GM19467 (cell line): ENCODE results near the gene ALLC.
"Not testable (repeated sequence)": the region's sequence is repeated elsewhere in the genome, so short reads cannot be mapped to it uniquely, and the experiment has no call there.

Experiments
- ATAC-seq: cut with Tn5 transposase; IDR thresholded peaks from one replicate; pipeline ENCODE4 v1.9.1; 2021; ENCODE audit warnings: mild to moderate bottlenecking, moderate library complexity; ENCODE audit not compliant: unreplicated experiment

ALLC gene

DNA sequence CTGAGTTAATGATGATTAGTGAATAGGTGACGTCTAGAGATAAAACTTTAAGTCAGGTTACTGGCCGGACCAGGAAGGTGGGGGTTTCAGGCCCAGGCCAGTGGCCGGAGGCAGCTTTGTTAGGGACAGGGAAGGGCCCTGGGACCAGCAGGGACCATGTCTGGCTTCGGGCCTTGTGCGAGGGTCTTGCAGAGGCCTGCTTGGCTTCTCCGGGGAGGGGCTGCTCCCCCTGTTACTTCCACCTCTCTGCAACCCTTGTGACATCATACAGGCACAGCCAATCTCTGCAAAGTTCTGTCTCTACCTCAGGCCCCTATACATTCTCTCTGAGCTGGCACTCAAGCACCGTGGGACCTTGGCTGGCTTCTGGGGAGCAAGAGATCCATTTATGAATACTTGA, at the start of gene ALLC:
ALLC (plus strand) TSS at position 320 of the 400 bp plus-strand sequence. CDS start 12,958 bp downstream, outside the sequence.
- no peak for ATAC-seq

DNA sequence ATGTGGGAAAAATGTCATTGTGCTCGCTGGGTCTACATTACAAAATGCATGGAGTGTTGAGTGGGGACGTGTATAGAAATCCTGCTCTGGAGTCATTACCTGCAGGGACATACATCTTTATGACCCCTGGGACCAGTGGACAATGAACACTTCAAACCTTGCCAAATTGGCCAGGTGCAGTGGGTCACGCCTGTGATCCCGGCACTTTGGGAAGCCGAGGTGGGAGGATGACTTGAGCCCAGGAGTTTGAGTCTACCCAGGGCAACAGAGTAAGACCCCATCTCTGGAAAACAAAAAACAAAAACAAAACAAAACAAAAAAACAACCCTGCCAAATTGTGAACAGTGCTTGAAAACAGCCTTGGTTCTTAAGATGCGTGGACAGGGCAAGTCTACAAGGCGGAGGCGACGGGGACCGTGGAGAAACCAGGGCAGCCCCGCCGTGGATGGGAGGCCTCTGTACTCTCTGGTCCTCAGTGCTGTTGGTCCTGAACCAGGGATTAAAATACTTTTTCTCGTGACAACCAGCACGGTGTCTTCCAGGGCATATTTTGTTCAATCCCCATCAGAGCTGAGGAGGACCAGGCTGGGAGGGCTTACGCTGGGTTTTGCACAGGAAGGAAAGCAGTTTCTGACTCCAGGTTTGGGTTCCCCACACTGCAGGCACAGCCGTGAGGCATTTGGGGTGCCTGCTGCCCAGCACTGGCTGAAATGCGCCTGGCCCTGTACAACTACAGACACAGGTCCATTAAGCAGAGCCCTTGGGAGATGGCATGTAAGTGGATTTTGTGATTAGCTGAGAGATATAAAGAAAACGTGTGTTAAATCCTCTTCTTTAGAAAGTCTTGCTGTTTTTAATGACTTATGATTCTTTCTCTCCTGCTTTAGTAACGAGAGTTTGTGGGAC, 49.4 kb upstream of the ALLC start:
- ATAC-seq: no peak

DNA sequence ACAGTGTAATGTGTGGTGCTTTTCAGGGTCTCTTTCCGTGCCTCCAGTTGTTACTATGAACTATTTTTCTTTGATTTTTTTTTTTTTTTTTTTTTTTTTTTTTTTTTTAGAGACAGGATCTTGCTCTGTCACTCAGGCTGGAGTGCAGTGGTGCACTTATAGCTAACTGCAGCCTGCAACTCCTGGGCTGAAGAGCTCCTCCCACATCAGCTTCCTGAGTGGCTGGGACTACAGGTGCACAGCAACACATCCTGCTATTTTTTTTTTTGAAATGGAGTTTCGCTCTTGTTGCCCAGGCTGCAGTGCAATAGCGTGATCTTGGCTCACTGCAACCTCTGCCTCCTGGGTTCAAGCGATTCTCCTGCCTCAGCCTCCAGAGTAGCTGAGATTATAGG, 48.7 kb upstream of the ALLC start:
- not testable (repeated sequence) for ATAC-seq

DNA sequence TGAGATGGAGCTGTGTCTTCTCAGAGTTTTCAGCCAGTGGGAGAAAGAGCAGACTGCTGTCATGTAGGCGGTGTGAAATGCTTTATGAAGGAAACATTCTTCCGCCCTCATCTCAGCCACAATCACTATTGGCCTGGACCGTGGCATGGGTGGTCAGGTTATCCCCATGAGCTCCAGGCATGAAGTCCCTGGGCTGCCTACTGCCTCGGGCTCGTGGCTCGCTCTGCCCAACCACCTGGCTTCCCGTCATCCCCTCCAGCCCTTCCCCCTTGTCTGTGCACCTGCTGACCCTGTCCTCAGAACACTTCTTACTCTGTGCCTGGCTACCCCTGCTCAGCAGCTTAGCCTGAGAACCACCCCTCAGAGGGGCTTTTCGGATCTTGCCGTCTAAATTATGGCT, 47.6 kb upstream of the ALLC start:
- no peak for ATAC-seq

DNA sequence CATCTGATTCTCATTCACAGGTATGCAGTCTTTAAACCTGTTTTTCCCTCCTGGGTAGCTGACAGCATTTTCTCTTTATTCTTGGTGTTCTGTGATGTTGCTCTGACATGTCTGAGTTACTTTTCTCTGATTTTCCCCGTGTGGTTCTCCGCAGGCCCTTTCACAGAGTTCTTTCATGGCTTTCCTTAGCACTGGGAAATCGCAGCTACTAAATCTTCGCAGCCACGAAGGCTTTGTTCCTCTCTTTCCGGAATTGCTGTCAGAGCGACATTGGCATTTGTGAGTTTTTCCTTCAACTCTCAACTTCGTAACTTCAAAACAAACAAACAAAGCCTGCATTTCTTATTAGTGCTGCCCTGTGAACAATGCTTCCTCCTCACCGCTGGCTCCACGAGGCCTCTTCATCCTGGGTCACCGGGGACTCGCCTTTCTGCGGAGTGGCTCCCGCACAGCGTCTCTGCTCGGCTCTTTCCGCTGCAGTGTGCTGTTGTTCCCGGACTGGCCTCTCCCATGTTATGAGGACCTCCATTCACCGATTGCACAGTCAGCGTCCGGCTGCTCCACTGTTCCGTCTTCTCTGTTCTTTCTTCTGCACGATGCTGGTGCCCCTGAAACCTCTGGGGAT, 47.0 kb upstream of the ALLC start:
- ATAC-seq: no peak

DNA sequence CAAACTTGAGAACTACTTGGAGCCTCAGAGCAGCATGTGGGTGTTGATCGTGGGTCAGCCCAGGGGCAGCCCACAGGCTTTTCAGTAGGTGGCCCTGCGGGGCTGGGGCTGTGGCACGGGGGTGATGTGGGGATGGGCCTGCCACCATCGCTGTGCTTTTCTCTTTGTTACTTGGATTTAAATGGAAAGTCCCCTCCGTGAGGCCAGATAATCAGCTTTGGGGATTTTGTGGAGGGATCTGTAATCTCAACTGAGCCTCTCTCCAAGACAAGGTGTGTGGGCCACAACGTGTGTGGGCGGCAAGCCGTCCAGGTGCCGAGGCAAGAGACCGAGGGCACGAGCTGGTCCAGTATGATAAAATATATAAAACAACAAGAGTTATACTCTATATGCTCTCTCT, 46.4 kb upstream of the ALLC start:
- ATAC-seq: no peak

DNA sequence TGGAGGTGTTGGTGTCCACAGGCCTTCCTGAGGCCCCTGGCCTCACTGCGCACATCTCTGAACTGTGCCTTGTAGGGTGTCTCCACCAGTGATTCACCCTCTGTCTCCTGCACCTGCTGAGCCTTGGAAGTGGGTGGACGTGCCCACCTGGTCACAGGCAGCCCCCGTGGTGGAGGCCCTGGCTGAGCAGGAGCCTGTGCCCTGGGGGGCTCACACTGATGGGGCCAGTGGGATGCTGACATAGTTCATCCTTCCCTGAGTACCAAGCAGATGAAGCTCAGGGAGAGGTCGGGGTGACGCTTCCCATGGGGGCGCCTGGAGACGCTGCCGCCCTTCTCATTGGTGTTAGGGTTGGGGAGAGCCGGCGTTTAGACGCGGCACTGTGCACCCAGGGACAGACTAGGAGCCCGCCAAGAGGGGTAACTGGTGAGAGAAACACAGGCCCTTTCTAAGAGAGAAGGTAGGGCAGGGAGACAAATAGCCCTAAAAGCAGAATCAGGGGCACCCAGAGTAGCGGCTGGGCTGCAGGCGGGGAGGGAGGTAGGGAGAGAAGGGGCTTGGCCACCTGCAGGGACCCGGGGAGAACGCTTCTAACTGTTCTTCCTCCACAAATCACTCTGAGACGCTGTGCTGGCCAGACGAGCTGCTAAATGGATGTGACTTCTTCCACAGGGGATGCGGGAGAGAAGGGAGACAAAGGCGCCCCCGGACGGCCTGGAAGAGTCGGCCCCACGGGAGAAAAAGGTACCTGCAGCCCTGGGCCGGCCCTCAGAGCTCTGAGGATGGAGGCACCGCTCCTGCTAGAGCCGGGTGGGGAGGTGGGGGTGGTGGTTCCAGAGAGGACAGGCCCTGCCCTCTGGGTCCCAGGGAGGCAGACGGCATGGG, 45.1 kb upstream of the ALLC start:
- no peak for ATAC-seq

DNA sequence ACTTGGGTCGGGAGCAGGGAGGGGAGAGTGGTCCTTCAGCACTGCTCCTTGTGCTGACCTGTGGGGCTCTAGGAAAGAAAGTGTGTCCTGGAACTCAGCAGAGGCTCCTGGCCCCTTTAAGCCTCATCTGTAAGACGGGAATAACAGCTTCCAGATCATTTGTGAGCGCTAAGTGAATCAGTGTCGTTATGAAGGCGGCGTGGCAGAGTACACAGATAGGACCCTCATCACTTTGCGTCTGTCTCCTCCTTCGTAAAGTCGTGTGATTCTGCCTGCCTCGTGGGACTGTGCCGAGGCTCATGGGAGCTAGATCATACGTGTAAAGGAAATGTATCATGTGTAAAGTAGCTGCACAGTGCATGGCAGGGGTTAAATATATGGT, 44.5 kb upstream of the ALLC start:
- ATAC-seq: no peak

DNA sequence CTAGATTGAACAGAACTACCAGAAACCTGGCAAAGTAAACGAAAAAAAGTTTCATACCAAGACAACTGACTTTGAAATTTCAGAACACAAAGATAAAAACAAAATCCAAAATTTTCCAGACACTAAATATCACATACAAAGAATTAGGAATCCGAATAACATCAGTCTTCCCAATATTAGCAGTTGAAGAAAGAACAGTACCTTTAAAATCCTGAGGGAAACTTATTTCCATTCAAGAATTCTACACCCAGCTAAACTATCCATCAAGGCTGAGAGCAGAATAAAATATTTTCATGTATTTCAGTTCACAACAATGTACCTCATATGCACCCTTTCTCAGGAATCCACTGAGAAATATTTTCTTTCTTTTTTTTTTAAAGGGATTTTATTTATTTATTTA, 43.3 kb upstream of the ALLC start:
- ATAC-seq: not testable (repeated sequence)

DNA sequence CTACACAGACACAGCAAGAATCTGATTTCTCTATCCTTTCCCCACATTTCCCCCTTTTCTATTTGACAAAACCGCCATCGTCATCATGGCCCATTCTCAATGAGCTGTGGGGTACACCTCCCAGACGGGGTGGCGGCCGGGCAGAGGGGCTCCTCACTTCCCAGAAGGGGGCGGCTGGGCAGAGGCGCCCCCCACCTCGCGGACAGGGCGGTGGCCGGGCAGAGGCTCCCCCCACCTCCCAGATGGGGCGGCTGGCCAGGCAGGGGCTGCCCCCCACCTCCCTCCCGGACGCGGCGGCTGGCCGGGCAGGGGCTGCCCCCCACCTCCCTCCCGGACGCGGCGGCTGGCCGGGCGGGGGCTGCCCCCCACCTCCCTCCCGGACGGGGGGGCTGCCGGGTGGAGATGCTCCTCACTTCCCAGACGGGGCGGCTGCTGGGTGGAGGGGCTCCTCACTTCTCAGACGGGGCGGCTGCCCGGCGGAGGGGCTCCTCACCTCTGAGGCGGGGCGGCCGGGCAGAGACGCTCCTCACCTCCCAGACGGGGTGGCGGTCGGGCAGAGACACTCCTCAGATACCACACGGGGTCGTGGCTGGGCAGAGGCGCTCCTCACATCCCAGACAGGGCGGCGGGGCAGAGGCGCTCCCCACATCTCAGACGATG, 42.3 kb upstream of the ALLC start:
- not testable (repeated sequence) for ATAC-seq

DNA sequence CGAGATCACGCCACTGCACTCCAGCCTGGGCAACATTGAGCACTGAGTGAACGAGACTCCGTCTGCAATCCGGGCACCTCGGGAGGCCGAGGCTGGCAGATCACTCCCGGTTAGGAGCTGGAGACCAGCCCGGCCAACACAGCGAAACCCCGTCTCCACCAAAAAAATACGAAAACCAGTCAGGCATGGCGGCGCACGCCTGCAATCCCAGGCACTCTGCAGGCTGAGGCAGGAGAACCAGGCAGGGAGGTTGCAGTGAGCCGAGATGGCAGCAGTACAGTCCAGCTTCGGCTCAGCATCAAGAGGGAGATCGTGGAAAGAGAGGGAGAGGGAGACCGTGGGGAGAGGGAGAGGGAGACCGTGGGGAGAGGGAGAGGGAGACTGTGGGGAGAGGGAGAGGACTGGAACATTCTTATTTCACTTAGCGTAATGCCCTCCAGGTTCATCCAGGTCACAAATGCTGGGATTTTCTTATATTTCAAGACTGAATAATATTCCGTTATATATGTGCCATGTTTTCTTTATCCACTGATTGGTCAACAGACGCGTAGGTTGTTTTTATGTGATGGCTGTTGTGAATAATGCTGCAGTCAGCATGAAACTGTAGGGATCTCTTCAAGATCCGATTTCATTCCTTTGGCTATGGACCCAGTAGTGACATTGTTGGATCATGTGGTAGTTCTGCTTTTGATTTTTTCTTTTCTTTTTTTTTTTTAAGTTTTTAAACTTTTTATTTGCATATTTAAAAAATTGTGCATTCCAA, 41.4 kb upstream of the ALLC start:
- not testable (repeated sequence) for ATAC-seq

DNA sequence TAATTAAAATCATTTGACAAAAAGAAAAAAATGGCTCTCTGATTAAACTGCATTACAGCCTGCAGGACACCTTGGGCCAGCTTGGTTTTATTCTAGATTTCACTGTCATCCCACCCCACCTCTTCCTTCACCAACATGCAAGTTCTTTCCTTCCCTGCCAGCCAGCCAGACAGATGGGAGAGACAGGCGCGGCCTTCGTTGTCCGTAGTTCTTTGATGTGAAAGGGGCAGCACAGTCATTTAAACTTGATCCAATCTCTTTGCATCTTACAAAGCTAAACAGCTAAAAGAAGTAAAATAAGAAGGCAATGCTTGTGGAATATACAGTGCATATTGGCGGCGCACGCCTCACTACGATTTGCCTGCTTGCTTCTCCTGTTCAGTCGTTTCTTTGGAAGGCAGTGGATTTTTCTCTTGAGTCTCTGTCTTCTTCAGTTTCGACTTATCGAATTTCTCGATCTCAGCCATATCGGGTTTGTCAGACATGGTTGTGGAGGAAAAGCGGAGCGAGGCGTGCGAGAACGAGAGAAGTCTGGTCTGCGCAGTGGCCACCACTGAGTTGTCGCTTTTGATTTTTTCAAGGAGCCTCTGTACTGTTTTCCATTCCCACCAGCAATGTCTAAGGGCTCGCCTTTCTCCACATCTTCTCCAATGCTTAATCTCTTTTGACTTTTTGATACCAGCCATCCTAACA, 40.7 kb upstream of the ALLC start:
- ATAC-seq: no peak

DNA sequence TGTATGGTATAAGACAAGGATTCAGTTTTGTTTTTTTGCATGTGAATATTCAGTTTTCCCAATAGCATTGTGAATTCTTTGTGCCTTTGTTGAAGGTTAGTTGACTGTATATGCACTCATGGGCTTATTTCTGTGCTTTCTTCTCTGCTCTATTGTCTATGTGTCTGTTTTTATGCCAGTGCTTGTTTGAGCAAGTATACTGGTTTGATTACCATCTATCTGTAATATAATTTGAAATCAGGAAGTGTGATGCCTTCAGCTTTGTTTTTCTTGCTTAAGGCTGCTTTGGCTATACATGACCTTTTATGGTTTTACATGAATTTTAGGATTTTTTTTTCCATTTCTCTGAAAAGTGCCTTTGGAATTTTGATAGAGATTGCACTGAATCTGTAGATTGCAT, 39.6 kb upstream of the ALLC start:
- ATAC-seq: no peak

DNA sequence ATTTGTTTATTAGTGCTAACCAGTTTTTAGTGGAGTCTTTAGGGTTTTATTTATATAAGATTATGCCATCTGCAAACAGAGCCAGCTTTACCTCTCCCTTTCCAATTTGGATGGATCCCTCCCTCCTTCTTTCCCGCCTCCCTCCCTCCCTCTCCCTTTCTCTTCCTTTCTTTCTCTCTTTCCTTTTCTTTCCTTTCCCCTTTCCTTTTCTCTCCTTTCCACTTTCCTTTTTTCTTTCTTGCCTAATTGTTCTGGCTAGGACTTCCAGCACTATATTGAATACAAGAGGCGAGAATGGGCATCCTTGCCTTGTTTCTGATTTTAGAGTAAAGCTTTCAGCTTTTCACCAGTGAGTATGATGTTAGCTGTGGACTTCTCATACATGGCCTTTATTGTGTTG, 39.0 kb upstream of the ALLC start:
- ATAC-seq: no peak

DNA sequence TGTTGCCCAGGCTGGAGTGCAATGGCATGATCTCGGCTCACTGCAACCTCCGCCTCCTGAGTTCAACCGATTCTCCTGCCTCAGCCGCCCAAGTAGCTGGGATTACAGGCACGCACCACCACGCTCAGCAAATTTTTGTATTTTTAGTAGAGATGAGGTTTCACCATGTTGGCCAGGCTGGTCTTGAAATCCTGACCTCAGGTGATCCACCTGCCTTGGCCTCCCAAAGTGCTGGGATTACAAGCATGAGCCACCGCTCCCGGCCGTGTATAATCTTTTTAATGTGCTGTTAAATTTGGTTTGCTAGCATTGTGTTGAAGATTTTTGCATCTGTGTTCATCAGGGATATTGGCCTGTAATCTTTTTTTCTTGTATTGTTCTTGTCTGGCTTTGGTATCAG, 38.3 kb upstream of the ALLC start:
- ATAC-seq: not testable (repeated sequence)

DNA sequence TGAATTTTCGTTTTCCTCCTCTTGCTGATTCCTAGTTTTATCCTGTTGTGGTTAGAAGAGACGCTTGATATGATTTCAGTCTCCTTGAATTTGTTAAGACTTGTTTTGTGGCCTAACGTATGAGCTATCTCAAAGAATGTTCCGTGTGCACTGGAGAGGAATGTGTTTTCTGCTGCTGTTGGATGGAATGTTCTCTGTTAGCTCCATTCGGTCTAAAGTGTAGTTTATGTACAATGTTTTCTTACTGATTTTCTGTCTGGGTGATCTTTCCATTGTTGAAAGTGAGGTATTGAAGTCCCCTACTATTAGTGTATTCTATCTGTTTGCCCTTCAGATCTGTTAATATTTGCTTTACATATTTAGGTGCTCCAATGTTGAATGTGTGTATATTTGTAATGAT, 37.2 kb upstream of the ALLC start:
- ATAC-seq: no peak

DNA sequence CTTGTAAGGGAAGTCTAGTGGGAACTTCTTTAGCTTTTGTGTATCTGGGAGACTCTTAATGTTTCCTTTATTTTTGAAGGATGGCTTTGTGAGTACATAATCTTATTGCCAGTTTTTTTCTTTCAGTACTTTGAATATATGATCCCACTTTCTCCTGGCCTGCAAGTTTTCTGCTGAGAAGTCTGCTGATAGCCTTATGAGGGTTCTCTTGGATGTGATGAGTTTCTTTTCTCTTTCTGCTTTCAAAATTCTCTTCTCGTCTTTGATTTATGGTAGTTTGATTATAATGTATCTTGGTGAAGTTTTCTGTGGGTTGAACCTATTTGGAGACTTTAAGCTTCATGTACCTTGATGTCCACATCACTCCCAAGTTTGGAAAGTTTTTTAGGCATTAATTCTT, 35.0 kb upstream of the ALLC start:
- no peak for ATAC-seq

DNA sequence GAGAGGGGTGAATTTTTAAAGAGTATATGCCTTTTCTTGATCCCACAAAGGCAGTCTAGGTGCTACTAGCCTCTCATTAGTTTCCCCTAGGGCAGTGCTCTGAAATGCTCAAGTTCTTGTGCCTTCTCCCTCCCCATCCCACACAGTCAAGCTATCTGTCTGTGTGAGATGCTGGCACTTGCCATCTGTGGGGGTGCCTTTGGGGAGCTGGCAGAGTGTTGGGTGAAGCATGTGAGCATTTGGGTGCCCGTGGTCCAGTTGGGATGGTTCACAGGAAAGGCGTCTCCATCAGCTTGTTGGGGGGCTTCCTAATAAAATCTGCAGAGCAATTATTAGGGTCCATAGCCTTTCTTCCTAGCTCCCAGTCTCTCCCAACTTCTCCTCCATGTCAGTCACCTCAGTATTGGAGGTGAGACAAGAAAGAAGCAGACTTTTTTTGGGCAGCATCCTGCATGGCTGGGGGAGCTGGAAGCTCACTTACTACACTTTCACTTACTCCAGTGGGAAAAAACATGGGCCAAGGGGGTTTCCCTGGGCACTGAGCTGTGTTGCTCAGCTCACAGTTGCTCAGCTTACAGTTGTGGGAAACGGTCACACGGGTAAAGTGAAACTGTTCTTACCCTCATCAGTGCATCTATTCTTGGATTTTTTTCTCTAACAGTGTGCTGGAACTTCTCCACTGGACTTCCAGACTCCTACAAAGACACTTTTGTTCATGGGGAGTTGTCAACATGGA, 33.8 kb upstream of the ALLC start:
- no peak for ATAC-seq

DNA sequence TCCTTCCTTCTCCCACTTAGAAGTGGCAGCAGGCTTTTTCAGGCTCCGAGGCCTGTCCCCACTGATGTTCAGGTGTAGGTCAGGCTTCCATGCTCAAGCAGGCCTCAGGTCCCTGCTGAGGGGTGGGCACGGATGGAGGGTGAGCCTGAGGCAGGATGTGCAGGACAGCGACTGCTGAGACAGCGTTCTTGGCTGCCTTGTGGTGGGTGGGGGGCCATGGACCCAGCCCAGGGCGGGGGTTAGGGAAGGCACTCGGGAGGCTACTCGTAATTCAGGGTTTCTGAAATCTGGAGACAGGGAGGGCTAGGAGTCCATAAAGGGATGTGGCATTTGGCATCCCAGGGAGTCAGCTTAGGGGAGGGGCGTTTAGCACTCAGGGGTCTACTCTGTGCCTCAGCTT, 32.8 kb upstream of the ALLC start:
- ATAC-seq: no peak
